ENCODE results near the gene PCNX3. TPM values are rescaled to one million over a fixed set of nuclear protein-coding genes. Genes with fewer than 3 reads are reported as not detected.

Gene PCNX3
- total and polyA plus RNA-seq, 2 experiments from 2014 or later: 22.0 to 42.7 TPM

- Histone ChIP-seq H3K27me3 (peaks cover 8% of the 10 kb centered on the region), H3K4me3 (no peak overlapping the region), H3K36me3 (peaks cover 4% of the 10 kb centered on the region), H3K4me1 (ENCODE audit: low read depth) (no peaks in the 10 kb centered on the region), H3K27ac (no peak overlapping the region), H3K9me3 (ENCODE audit: low read depth) (no peaks in the 10 kb centered on the region)
- no peak for DNase-seq (ENCODE audit: low read depth in 1 of 2, low spot score in 1 of 2)
- no peak for TF ChIP-seq CTCF (IDR thresholded peaks at IDR 0.05; ENCODE audit: low read depth, low read length)
These were observed 17.3 kb upstream of the PCNX3 start for GRCh38 chr11:65598258-65598699.

GRCh38 chr11:65599216-65599954 lies 16.2 kb upstream of the PCNX3 start:
- Histone ChIP-seq H3K4me1 (ENCODE audit: low read depth) (no peaks in the 10 kb centered on the region), H3K27ac (no peak overlapping the region), H3K36me3 (peaks cover 4% of the 10 kb centered on the region), H3K27me3 (no peaks in the 10 kb centered on the region), H3K4me3 (no peak overlapping the region), H3K9me3 (ENCODE audit: low read depth) (no peaks in the 10 kb centered on the region)
- no peak for DNase-seq (ENCODE audit: low read depth in 1 of 2, low spot score in 1 of 2)
- TF ChIP-seq CTCF (IDR thresholded peaks at IDR 0.05; ENCODE audit: low read depth, low read length): no peak

- Histone ChIP-seq H3K27me3 (no peaks in the 10 kb centered on the region), H3K36me3 (peaks cover 5% of the 10 kb centered on the region), H3K4me3 (no peak overlapping the region), H3K9me3 (ENCODE audit: low read depth) (no peaks in the 10 kb centered on the region), H3K4me1 (ENCODE audit: low read depth) (no peaks in the 10 kb centered on the region), H3K27ac (no peak overlapping the region)
- no peak for DNase-seq (ENCODE audit: low read depth in 1 of 2, low spot score in 1 of 2)
- no peak for TF ChIP-seq CTCF (IDR thresholded peaks at IDR 0.05; ENCODE audit: low read depth, low read length)
These were observed 15.7 kb upstream of the PCNX3 start for GRCh38 chr11:65599955-65600246.

GRCh38 chr11:65604258-65604657 lies 11.3 kb upstream of the PCNX3 start:
- Histone ChIP-seq H3K9me3 (ENCODE audit: low read depth) (no peaks in the 10 kb centered on the region), H3K36me3 (peaks cover 8% of the 10 kb centered on the region), H3K4me3 (no peak overlapping the region), H3K4me1 (ENCODE audit: low read depth) (peaks cover 4% of the 10 kb centered on the region), H3K27ac (no peak overlapping the region), H3K27me3 (no peaks in the 10 kb centered on the region)
- DNase-seq (ENCODE audit: low read depth in 1 of 2, low spot score in 1 of 2): no peak
- no peak for TF ChIP-seq CTCF (IDR thresholded peaks at IDR 0.05; ENCODE audit: low read depth, low read length)

DNA sequence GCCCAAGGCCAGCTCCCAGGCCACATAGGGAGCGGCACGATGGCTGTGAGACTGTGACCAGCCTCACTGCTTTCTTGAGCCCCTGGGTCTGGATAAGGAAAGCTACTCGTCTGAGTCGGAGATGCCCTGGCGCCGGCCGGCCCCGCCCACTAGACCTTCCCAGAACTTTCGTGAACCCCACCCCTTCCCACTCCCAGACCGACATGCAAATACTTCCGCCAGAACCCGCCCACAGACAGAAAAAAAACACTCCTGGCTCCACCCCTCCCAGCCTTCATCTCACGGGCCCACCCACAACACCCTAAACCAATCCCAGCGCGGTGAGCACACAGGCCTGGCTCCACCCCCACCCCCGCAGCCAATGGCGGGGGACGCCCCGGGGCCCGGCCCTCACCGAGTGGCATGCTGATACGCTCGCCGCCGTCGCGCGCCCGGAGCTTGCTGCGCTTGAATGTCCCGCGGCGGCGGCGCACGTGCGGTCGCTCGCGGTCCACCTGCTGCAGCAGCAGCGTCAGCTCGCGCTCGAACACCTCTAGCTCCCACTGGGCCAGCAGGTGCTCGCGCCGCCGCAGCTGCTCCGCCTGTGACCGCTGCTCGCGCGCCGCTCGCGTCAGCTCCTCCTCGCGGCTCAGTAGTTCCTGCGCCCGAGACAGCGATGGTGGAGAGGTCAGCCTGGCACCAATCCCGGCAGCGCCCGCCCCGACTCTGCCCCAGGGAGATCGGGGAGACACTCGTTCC lies 8.5 kb upstream of the PCNX3 start:
- Histone ChIP-seq H3K27me3 (no peaks in the 10 kb centered on the region), H3K27ac (peak overlapping the region; percentile 44), H3K36me3 (peaks cover 8% of the 10 kb centered on the region), H3K4me3 (peak overlapping the region; percentile 8), H3K4me1 (ENCODE audit: low read depth) (peaks cover 4% of the 10 kb centered on the region), H3K9me3 (ENCODE audit: low read depth) (no peaks in the 10 kb centered on the region)
- DNase-seq (ENCODE audit: low read depth in 1 of 2, low spot score in 1 of 2): peak; percentile 99
- no peak for TF ChIP-seq CTCF (IDR thresholded peaks at IDR 0.05; ENCODE audit: low read depth, low read length)
